Activated B cell treated with CpG ODN at 0.5 μM for 24 hours (primary cell): Measurements from ENCODE around the gene SMCO2. TPM values are rescaled to one million over a fixed set of nuclear protein-coding genes. Genes with fewer than 3 reads are reported as not detected.

Source experiments
- ATAC-seq: fragments of 200-7000 bp; cut with Tn5 transposase; one replicate; pipeline ENCODE4 v1.10.0; 2021; ENCODE audit warnings: low read depth, mild to moderate bottlenecking, moderate library complexity
- CTCF ChIA-PET: fragments of 350-600 bp; sonication (Branson Sonifier 250); formaldehyde crosslinking; loops from one replicate; lab custom pipeline; 2021; ENCODE audit warnings: antibody characterized with exemption; lab: Charles Lee
- POLR2A ChIA-PET: fragments of 350-600 bp; sonication (Branson Sonifier 250); formaldehyde crosslinking; loops from one replicate; lab custom pipeline; 2021; ENCODE audit warnings: antibody characterized with exemption; lab: Charles Lee
- DNase-seq: peaks from one replicate; pipeline ENCODE4 v3.0.0; 2022
- H3K27ac Mint-ChIP-seq: one replicate; pipeline ENCODE4 v1.8.0; 2020; ENCODE audit warnings: mixed read lengths
- H3K27me3 Mint-ChIP-seq: one replicate; pipeline ENCODE4 v1.8.0; 2021; ENCODE audit warnings: mixed read lengths
- H3K36me3 Mint-ChIP-seq: one replicate; pipeline ENCODE4 v1.8.0; 2021; ENCODE audit warnings: low read depth, mixed read lengths
- H3K4me1 Mint-ChIP-seq: one replicate; pipeline ENCODE4 v1.8.0; 2021; ENCODE audit warnings: mixed read lengths
- H3K4me3 Mint-ChIP-seq: one replicate; pipeline ENCODE4 v1.8.0; 2020; ENCODE audit warnings: mild to moderate bottlenecking, mixed read lengths
- H3K9me3 Mint-ChIP-seq: one replicate; pipeline ENCODE4 v1.8.0; 2020; ENCODE audit warnings: mixed read lengths
- CTCF ChIP-seq: fragments of 200-600 bp; IDR thresholded peaks from one replicate; pipeline ENCODE4 v1.8.0; 2022; ENCODE audit warnings: antibody characterized with exemption, mild to moderate bottlenecking
- intact Hi-C: fragments of 100-400 bp; cut with micrococcal nuclease; formaldehyde crosslinking; loops from one replicate; pipeline ENCODE4 v1.15.1; 2024
- total RNA-seq: library from RNA; stranded (reverse); gene quantifications from 2 replicates; pipeline ENCODE4 v1.2.3, GENCODE V29; 2022

Gene SMCO2
- total RNA-seq, 1 donor from 2014 or later: not detected

GRCh38 chr12:27545665-27546064, 99.1 kb downstream of the SMCO2 start:
- no peak for TF ChIP-seq CTCF
- H3K27me3 Mint-ChIP-seq: peaks cover 18% of the 10 kb centered on the region

GRCh38 chr12:27547592-27547991, 101.1 kb downstream of the SMCO2 start:
- intact Hi-C loops: no loop called here
- ChIA-PET POLR2A (no interaction called here), CTCF (no interaction called here)
- no peak overlapping the region for H3K27ac Mint-ChIP-seq
- DNase-seq (no peak), ATAC-seq (no peak)
- H3K27me3 Mint-ChIP-seq: peaks cover 11% of the 10 kb centered on the region
- no peak overlapping the region for H3K4me3 Mint-ChIP-seq
- no peaks in the 10 kb centered on the region for H3K9me3 Mint-ChIP-seq
- no peak for TF ChIP-seq CTCF
- H3K4me1 Mint-ChIP-seq: peaks cover 8% of the 10 kb centered on the region
- H3K36me3 Mint-ChIP-seq: peaks cover 2% of the 10 kb centered on the region

More at GRCh38 chr12:27545665-27546064, 99.1 kb downstream of the SMCO2 start:
- CTCF ChIA-PET: no interaction called here
- POLR2A ChIA-PET: no interaction called here
- ATAC-seq (no peak), DNase-seq (no peak)
- Mint-ChIP-seq H3K27ac (no peak overlapping the region), H3K36me3 (peaks cover 2% of the 10 kb centered on the region), H3K4me3 (no peak overlapping the region), H3K4me1 (peaks cover 13% of the 10 kb centered on the region), H3K9me3 (no peaks in the 10 kb centered on the region)
- intact Hi-C loops: no loop called here

DNA sequence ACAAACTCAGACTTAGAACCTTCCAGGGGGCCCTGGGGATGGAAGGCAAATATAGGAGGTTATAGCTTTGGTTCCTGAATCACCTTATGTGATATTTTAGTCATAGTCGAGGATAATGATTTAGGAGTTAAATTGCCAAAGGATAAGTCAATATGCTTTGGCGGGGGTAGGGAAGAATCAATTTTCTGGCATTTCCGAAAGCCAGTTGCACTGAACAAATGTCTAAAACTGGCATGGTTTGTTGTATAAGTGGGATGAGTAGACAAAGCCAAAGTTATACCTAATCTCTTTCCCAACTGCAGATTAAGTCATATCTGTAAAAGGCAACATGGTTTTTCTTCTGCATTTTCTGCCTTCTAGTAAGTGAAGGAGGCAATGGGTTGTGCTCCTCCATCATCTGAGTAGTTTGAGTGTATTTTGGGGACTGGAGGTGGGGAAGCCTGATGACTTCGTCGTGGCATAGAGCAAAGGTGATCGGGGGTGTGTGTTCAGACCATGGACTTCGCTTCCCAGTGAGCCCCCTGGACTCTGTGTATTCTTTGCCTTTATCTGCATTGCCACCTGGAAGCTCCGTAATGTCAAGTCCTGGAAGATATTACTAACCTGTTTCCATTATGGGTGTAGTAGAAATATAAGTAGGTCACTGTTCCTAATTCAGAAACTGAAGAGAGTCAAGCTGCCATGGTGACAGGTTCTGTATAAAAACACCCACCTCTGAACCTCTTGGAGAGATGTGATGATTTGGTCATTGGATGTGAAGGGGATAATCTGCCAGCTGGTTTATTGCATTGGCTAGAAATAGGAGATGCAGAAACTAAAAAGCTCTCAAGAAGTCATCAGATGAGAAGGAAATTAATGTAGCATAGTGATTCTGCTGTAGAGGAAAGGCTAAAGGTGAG, 102.0 kb downstream of the SMCO2 start:
- Mint-ChIP-seq H3K4me1 (peaks cover 14% of the 10 kb centered on the region), H3K9me3 (no peaks in the 10 kb centered on the region)

DNA sequence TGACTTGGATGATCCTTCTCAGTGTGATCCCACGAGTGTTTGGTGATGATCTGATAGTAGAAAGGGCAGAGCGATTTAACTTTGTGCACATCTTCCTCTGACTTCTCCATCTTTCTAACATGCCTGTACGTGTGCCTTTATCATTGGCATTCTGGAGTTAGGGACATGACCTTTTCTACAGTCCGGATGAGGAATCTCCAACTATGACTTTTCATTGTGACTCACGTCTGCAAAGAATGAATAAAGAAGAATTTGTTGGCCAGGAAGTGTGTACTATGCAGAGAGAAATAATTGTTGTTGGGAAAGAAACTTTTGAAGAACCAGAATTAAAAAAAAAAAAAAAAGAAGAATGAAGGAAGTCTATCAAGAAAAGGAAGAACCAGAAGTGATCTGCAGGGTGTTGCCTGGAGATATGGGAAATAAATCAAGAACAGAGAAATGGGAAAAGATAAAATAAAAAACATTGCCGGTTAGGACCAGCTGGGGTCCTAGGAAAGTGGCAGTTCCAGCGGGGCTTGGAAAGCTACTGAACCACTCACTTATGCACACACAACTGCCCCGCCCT, 102.8 kb downstream of the SMCO2 start:
- POLR2A ChIA-PET: interaction anchor here (0.6 to 2.6 kb wide), 2 partner anchors 15 to 25 kb away, joined by 3 to 6 read pairs; partner anchors contain the start of gene PPFIBP1
- ATAC-seq (no peak), DNase-seq (no peak)
- H3K9me3 Mint-ChIP-seq: no peaks in the 10 kb centered on the region
- H3K27me3 Mint-ChIP-seq: peaks cover 6% of the 10 kb centered on the region
- peaks cover 2% of the 10 kb centered on the region for H3K36me3 Mint-ChIP-seq
- TF ChIP-seq CTCF: no peak
- no peak overlapping the region for H3K4me3 Mint-ChIP-seq
- CTCF ChIA-PET: no interaction called here
- no peak overlapping the region for H3K27ac Mint-ChIP-seq
- intact Hi-C loops: no loop called here
- H3K4me1 Mint-ChIP-seq: peaks cover 14% of the 10 kb centered on the region

More for the DNA sequence above, 102.0 kb downstream of the SMCO2 start:
- H3K27ac Mint-ChIP-seq: no peak overlapping the region
- H3K4me3 Mint-ChIP-seq: no peak overlapping the region
- ChIA-PET POLR2A (interaction anchor here (2.6 kb wide), 1 partner anchor 25 kb away, joined by 6 read pairs; the partner anchor contains the start of gene PPFIBP1), CTCF (no interaction called here)
- intact Hi-C loops: no loop called here
- ATAC-seq (no peak), DNase-seq (no peak)
- peaks cover 8% of the 10 kb centered on the region for H3K27me3 Mint-ChIP-seq
- H3K36me3 Mint-ChIP-seq: peaks cover 2% of the 10 kb centered on the region
- TF ChIP-seq CTCF: no peak
